GM12864 (cell line): ENCODE measurements around the gene POFUT2.

Experiments used
- DNase-seq: peaks from one replicate; pipeline ENCODE4 v3.0.0-alpha.2; 2011; ENCODE audit warnings: low read depth
- H3K4me3 ChIP-seq: 2 replicates; pipeline ENCODE4 v1.5.1; 2011; ENCODE audit warnings: mild to moderate bottlenecking, low read depth, low read length, control low read depth
- TF ChIP-seq, protein P1 (sequence below): IDR thresholded peaks from 2 replicates; pipeline ENCODE4 v1.5.1; 2011; ENCODE audit warnings: low read depth, mild to moderate bottlenecking, moderate library complexity, low read length, control low read depth, inconsistent platforms; ENCODE audit errors: missing control alignments

Gene POFUT2

DNA sequence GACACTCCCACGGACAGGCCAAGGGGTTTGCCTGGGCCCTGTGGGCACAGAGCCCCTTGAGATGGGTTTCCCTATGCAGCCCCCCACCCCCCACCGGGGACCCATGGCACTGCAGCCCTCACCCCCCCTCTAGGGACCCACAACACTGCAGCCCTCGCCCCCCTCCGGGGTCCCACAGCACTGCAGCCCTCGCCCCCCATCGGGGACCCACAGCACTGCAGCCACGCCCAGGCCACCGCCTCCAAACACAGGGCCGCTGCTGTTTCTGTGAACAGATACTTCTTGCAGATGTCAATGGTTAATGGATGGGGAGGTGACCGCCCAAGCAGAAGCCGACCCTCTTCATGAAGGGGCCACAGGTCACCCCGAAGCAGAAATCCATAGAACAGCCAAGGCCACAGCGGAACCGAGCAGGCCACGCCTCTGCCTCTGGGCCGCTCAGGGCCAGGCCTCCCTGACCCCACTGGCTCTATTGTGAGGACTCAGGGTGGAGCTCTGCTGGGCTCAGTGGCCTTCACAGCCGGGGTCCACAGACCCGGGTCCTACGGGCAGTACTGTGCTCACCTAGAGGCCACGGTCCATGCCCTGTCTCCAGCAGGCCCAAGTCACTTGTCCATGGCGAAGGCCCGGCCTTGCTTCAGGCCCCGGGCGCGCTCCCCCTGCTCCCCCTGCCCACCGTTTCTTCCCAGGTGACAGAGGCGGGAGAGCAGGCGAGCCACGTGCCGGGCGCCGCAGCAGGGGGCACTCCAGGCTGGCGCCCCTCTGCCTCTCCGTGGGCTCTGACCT is 4.1 kb upstream of the POFUT2 start:
- DNase-seq: no peak
- no peak overlapping the region for H3K4me3 ChIP-seq
- TF ChIP-seq, protein P1, sequence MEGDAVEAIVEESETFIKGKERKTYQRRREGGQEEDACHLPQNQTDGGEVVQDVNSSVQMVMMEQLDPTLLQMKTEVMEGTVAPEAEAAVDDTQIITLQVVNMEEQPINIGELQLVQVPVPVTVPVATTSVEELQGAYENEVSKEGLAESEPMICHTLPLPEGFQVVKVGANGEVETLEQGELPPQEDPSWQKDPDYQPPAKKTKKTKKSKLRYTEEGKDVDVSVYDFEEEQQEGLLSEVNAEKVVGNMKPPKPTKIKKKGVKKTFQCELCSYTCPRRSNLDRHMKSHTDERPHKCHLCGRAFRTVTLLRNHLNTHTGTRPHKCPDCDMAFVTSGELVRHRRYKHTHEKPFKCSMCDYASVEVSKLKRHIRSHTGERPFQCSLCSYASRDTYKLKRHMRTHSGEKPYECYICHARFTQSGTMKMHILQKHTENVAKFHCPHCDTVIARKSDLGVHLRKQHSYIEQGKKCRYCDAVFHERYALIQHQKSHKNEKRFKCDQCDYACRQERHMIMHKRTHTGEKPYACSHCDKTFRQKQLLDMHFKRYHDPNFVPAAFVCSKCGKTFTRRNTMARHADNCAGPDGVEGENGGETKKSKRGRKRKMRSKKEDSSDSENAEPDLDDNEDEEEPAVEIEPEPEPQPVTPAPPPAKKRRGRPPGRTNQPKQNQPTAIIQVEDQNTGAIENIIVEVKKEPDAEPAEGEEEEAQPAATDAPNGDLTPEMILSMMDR: no peak

DNA sequence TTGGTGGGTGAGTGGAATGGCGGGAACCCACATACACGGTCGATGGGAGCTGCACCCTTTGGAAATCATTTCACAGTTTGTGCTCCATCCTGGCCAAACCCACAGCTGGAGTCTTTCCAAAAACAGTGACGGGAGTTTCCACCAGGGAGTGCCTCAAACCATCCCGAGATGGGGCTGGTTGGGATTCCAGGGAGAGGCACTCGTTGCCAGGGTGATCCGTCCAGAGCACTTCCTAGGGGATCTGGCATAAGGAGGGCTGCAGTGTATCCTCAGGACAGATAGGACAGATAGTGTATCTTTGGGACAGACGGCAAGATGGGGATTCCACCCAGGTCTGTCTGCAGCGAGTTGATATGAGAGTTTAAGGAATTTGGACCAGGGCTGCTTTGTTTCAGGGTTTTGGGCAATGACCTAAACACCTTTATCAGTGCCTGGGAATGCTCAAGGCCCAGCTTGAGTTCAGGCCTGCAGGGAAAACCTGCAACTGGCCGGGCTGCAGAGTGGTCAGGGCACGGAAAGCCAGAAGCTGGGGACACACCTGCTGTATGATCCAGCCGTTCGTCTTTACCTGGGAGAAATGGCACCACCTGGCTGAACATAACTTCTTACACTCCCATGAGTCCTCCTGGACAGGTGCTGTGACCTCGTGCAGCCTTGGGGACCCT is 3.4 kb upstream of the POFUT2 start:
- H3K4me3 ChIP-seq: no peak overlapping the region
- TF ChIP-seq, protein P1: no peak
- no peak for DNase-seq

DNA sequence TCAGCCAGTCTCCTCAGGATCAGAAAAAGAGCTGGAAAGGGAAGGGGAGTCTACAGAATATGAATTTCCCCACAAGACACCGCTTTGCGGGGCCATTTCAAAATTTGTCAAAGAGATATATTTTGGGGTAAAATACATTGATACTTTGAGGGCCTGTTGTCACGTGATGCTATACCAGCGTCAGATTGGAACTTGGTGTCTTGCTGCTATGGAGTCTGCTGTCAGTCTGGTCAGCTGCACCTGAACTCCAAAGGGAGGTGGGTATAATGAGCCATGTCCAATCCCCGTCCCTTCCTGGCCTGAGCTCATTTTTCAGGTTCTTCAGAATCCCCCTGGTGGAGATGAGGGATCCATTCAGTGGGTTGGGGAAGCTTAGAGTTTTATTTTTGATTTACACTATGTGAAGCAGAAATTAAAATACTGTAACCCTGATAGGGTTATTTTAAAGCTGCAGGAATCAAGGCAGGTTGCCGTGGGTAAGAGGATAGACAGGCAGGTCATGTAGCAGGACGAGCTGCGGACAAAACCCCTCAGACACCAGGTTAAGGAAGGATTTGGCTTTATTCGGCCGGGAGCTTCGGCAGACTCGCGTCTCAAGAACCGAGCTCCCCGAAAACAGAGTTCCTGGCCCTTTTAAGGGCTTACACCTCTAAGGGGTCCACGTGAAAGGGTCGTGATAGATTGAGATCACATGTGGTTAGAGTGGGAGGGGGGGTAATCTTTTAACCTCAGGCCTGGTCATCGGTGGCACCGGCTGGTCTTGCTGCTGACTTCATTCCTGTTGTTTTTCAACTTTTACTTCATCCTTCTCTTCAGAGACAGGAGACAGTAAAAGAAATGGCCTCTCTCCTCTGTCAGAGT is 2.2 kb upstream of the POFUT2 start:
- no peak overlapping the region for H3K4me3 ChIP-seq
- TF ChIP-seq, protein P1: no peak
- DNase-seq: no peak

DNA sequence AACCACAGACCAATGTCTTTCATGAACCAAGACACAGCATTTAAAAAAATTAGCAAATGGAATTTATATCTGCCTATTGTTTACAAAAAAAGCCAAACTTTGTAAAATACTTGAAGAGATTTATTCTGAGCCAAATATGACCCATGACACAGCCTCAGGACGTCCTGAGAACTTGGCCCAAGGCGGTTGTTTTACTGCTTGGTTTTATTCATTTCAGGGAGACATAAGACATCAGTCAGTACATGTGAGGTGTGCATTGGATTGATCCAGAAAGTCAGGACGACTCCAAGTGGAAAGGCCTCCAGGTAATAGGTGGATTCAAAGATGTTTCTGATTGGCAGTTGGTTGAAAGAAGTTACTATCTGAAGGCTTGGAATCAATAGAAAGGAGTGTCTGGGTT is 1.4 kb upstream of the POFUT2 start:
- TF ChIP-seq, protein P1: no peak
- no peak overlapping the region for H3K4me3 ChIP-seq
- DNase-seq: no peak

DNA sequence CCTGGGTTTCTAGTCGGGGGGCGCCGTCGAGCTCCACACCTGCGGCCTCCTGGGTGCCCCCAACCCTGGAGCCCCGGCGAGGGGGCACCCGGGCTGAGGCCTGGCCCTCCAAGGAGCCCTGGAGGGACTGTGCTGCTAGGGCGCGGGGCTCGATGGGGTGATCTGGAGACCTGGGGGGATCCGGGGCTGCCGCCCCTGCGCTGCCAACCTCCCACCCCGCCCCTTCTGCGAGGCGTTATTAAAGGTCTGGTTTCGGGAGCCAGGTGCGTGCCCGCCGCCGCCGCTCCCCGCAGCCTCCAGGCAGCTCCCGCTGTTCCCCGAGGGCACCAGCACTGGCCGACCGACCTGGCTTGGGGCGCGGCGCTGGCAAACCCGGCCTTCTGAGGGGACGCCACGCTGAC is 746 bp upstream of the POFUT2 start:
- H3K4me3 ChIP-seq: peak overlapping the region; percentile 60
- TF ChIP-seq, protein P1: no peak
- DNase-seq: no peak

DNA sequence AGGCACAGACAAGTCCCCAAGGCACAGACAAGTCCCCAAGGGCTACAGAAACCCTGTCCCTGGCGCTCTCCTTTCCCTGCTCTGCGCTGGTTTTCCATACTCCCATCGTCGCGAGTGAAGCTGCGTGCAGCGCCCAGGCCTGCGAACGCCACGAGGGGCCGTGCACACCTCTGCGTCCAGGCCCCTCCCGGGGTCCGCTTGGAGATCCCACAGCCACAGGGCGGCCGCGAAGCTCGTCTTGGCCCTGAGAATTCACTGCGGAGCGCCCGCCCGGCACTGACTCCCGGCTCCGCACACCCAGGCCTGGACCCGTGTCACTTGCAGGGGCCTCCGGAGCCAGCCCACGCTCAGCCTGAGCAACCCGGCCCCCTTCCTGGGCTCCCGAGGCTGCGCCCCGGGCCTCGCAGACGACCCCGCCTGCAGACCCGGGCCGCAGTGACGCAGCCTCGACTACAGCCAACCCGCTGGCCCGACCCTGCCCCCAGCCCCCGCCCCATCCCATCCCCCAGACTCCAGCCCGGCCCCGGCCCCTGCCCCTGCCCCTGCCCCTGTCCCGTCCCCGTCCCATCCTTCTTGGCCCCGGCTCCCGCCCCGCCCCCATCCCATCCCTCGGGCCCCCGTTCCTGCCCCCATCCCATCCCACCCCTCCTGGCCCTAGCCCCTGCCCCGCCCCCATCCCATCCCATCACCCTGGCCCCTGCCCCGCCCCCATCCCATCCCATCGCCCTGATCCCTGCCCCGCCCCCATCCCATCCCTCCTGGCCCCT is 841 bp downstream of the POFUT2 start:
- no peak for DNase-seq
- TF ChIP-seq, protein P1: no peak
- H3K4me3 ChIP-seq: peak overlapping the region; percentile 60; the same call in 1 of the 2 replicates
